Calu3 (cell line): ENCODE results near the gene DEXI. TPM values are rescaled to one million over a fixed set of nuclear protein-coding genes. Genes with fewer than 3 reads are reported as not detected.

ENCODE experiments used
- BruUV-seq: library from RNA; stranded (reverse); fragments of 400-500 nt; replicated peaks from 2 replicates; lab custom pipeline; 2021; lab: Mats Ljungman, UMichigan
- CTCF ChIA-PET: fragments of 300-600 bp; sonication (Branson Sonifier 250); formaldehyde crosslinking; loops from one replicate; lab custom pipeline; 2022; ENCODE audit warnings: antibody characterized with exemption; lab: Charles Lee
- DNase-seq: peaks from one replicate; pipeline ENCODE4 v3.0.0; 2022
- H3K27ac Mint-ChIP-seq: one replicate; pipeline ENCODE4 v1.8.0; 2022; ENCODE audit warnings: mixed read lengths; ENCODE audit not compliant: unreplicated experiment
- H3K27me3 Mint-ChIP-seq: one replicate; pipeline ENCODE4 v1.8.0; 2022; ENCODE audit warnings: mixed read lengths; ENCODE audit not compliant: unreplicated experiment
- H3K36me3 Mint-ChIP-seq: one replicate; pipeline ENCODE4 v1.8.0; 2022; ENCODE audit warnings: mild to moderate bottlenecking, moderate library complexity, mixed read lengths; ENCODE audit not compliant: insufficient read depth, unreplicated experiment
- H3K4me1 Mint-ChIP-seq: one replicate; pipeline ENCODE4 v1.8.0; 2022; ENCODE audit warnings: mild to moderate bottlenecking, low read depth, mixed read lengths; ENCODE audit not compliant: unreplicated experiment
- H3K4me3 Mint-ChIP-seq: one replicate; pipeline ENCODE4 v1.8.0; 2022; ENCODE audit warnings: mild to moderate bottlenecking, low read depth, moderate library complexity, mixed read lengths; ENCODE audit not compliant: unreplicated experiment
- H3K9me3 Mint-ChIP-seq: one replicate; pipeline ENCODE4 v1.8.0; 2022; ENCODE audit warnings: low read depth, mixed read lengths; ENCODE audit not compliant: unreplicated experiment
- intact Hi-C: fragments of 100-400 bp; cut with micrococcal nuclease; formaldehyde crosslinking; loops from one replicate; pipeline ENCODE4 v1.10.0; 2022; ENCODE audit not compliant: unreplicated experiment
- total RNA-seq: library from RNA; stranded (reverse); gene quantifications from 2 replicates; pipeline ENCODE4 v1.2.3, GENCODE V29; 2022
- TF ChIP-seq, protein P1 (sequence below): fragments of 200-600 bp; IDR thresholded peaks from one replicate; pipeline ENCODE4 v1.8.0; 2022; ENCODE audit warnings: antibody characterized with exemption; ENCODE audit not compliant: unreplicated experiment

Gene DEXI
- total RNA-seq, 1 experiment from 2014 or later: 32.3 TPM

DNA sequence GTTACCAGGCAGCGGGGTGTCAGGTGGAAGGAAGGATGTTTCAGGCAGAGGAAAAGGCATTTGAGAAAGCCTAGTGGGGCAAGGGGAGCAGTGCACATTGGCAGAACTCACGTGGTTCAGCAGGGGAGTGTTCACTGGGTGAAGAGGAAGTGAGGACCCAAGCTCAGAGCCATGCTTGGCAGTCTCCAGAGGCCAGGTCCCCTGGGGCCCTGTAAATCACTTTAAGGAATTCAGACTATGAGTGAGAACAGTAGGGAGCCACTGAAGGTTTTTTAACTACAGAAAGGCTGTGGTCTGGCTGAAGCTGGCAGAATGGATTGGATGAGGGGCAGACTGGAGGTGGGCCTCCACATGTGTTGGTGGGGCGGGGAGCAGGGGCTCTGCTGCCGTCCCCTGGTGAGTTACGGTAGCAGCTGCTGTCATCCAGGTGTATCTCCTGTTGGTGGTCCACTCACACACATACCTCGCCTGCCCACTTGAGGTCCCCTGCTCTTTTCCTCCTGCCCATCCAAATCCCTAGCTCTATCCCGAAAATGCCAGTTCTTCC, 7.2 kb upstream of the DEXI start:
- no peak overlapping the region for H3K27ac Mint-ChIP-seq
- no TSS peak for BruUV-seq
- TF ChIP-seq, protein P1, sequence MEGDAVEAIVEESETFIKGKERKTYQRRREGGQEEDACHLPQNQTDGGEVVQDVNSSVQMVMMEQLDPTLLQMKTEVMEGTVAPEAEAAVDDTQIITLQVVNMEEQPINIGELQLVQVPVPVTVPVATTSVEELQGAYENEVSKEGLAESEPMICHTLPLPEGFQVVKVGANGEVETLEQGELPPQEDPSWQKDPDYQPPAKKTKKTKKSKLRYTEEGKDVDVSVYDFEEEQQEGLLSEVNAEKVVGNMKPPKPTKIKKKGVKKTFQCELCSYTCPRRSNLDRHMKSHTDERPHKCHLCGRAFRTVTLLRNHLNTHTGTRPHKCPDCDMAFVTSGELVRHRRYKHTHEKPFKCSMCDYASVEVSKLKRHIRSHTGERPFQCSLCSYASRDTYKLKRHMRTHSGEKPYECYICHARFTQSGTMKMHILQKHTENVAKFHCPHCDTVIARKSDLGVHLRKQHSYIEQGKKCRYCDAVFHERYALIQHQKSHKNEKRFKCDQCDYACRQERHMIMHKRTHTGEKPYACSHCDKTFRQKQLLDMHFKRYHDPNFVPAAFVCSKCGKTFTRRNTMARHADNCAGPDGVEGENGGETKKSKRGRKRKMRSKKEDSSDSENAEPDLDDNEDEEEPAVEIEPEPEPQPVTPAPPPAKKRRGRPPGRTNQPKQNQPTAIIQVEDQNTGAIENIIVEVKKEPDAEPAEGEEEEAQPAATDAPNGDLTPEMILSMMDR: no peak
- peaks cover 50% of the 10 kb centered on the region for H3K4me1 Mint-ChIP-seq
- intact Hi-C loops: no loop called here
- CTCF ChIA-PET: interaction anchor here (0.8 kb wide), 1 partner anchor 9 kb away, joined by 4 read pairs; no protein-coding TSS in a partner anchor
- H3K4me3 Mint-ChIP-seq: no peak overlapping the region
- no peaks in the 10 kb centered on the region for H3K27me3 Mint-ChIP-seq
- H3K36me3 Mint-ChIP-seq: peaks cover 10% of the 10 kb centered on the region
- no peak for DNase-seq
- no peaks in the 10 kb centered on the region for H3K9me3 Mint-ChIP-seq

DNA sequence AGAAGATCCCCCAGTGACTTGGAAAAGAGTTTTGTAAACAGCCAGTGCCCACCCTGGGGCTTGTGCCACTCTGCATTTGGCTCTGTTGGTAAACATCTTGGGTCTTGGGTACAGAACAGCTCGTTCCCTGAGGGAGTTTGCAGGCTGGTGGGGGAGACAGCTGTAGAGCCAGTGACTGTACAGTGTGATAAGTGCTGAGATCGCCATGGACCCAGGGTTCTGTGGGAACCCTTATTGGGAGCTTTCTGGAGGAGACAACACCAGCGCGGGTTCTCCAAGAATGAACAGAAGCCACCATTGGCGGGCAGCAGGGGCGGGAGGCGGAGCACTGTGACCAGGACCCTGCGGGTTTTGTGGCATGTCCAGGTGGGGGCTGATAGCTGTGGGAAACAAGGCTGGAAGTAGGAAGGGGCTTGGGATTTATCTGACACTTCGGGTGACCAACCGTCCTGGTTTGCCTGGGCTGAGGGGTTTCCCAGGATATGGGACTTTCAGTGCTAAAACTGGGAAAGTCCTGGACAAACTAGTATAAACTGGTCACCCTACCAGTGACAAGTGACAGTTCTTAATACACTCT, 5.0 kb upstream of the DEXI start:
- no peak for DNase-seq
- Mint-ChIP-seq H3K36me3 (peaks cover 19% of the 10 kb centered on the region), H3K4me3 (no peak overlapping the region), H3K9me3 (no peaks in the 10 kb centered on the region), H3K27me3 (no peaks in the 10 kb centered on the region), H3K4me1 (peaks cover 61% of the 10 kb centered on the region), H3K27ac (peak overlapping the region; percentile 38)
- BruUV-seq: no TSS peak
- TF ChIP-seq, protein P1: no peak
- intact Hi-C loops: no loop called here
- CTCF ChIA-PET: no interaction called here

DNA sequence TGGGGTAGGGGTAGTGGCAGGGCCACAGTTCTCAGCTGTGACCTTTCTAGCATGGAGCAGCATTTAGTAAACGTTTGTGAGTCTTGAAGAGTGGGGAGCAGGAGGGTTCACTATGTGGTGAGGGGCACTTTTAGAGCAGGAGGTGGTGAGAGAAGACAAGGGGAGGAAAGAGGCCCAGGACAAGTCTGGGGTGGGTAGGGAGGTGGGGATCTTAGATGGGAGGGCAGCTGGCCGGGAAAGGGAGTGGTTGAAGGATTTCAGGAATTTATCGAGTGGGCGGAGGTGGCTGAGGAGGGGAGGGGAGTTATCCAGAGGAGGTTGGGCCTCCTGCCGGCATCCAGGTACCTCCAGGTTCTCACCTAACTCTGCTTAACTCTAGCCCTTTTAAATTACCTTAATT, 4.0 kb upstream of the DEXI start:
- no peaks in the 10 kb centered on the region for H3K9me3 Mint-ChIP-seq
- H3K4me1 Mint-ChIP-seq: peaks cover 61% of the 10 kb centered on the region
- TF ChIP-seq, protein P1: no peak
- DNase-seq: peak; percentile 55
- BruUV-seq: no TSS peak
- intact Hi-C loops: no loop called here
- H3K27ac Mint-ChIP-seq: peak overlapping the region; percentile 10
- CTCF ChIA-PET: interaction anchor here (0.6 to 2.9 kb wide), 2 partner anchors 18 to 150 kb away, joined by 5 to 8 read pairs; no protein-coding TSS in a partner anchor
- peak overlapping the region; percentile 96 for H3K4me3 Mint-ChIP-seq
- peaks cover 29% of the 10 kb centered on the region for H3K36me3 Mint-ChIP-seq
- H3K27me3 Mint-ChIP-seq: no peaks in the 10 kb centered on the region

DNA sequence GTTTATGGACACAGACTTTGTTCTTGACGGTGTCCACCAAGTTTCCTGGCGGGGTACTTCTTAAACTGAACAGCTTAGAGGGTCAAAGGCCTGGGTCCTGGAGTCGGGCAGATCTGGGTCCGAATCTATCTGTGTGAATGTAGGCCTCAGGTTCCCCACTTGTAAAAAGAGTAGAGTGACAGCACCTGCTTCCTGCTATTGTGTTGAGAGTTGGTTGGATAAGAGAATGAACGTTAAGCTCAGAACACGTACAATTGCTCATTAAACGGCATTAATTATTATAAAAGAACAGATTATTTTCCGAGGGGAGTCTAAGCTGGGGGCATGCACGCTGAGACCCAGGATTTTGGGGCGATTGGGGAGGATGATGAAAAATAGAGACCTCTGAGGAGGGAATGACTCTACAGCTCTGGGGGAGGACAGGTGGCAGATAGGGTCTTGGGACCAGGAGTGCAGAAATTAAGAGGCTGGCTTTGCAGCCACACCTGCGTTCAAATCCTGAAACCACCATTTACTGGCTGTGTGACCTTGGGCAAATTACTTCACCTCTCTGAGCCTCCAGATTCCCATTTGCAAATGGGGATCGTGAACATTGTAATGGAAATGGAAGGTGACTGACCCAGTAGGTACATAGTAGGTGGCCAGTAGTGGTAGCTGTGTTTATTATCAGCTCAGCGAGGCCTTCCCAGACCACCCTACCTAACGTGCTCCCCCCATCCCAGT, 3.0 kb upstream of the DEXI start:
- Mint-ChIP-seq H3K4me1 (peaks cover 64% of the 10 kb centered on the region), H3K36me3 (peaks cover 40% of the 10 kb centered on the region), H3K9me3 (no peaks in the 10 kb centered on the region), H3K27ac (peak overlapping the region; percentile 10), H3K27me3 (no peaks in the 10 kb centered on the region), H3K4me3 (peak overlapping the region; percentile 96)
- no peak for DNase-seq
- intact Hi-C loops: no loop called here
- BruUV-seq: TSS peak; percentile 44
- CTCF ChIA-PET: interaction anchor here (0.5 to 2.9 kb wide), 5 partner anchors 9 to 828 kb away, joined by 3 to 10 read pairs (median 4); no protein-coding TSS in a partner anchor
- TF ChIP-seq, protein P1: no peak
